OCI-M2 (cell line): ENCODE measurements around the gene IL17RB.

Source experiments
- DNase-seq: peaks from one replicate; lab custom pipeline; 2025; ENCODE audit not compliant: unreplicated experiment; lab: John Stamatoyannopoulos, UW

The IL17RB gene

GRCh38 chr3:53830944-53831343 lies 15.4 kb upstream of the IL17RB start:
- no peak for DNase-seq

DNA sequence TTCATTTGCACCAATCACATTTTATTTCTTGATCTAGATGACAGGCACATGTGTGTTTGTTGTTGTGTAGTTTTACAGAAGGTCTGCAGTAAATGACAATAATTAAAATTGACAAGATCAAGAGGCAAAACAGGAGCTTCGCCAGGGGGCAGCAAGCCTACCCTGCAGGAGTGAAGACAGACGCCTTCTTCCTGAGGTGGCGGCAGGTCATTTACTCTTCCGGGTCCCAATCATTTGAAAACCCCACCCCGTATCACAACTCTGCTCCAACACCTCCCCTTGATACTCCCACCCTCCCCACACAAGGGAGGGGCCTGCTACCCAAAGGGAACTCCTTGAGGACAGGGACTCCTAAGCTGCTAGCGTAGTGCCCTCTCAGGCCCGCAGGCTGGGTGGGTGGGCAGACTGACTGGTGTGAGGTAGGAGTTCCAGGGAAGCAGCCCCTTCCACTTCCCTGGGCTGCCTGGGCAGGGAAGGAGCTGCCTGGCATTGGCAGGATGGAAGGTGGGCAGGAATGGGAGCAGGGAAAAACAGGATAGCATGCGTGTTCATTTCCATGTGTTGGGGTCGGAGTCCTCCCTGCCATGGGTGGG lies 13.2 kb upstream of the IL17RB start:
- DNase-seq: no peak

DNA sequence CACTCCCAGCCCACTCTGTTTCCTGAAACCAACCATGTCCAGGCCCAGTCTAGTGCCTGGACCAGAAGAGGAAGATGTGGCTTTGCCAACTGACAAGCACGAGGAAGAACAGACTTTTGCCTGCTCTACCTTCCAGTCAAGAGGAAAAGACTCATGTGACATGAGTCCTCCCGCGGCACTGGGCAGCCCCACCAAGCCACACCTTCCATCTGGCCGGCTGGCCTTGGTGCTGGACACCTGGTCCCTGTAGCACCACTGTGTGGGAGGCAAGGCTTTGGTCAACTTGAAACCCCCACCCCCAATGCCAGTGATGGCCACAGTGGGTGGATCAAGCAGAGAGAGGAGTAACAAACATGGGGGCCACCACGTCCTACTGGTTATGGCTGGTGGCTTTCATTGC lies 12.7 kb upstream of the IL17RB start:
- no peak for DNase-seq

GRCh38 chr3:53834429-53835095 lies 11.8 kb upstream of the IL17RB start:
- DNase-seq: no peak

DNA sequence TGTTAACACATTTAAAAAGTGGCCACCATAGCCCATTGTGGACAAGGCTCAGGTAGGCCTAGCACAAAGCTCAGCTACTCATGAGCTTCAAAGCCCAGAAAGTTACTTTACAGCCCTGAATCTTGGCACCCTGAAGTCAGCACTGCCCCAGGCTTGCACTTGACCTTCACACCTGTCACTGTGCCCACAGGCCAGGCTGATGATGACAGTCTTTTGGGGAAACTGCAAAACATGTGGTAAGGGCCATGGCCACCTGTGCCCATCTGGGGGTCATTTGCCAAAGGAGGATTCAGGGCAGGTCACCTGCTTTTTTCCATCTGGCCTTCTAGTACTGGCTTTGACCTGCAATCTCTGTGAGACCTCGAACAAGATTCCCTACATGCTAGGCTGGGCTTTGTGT lies 11.1 kb upstream of the IL17RB start:
- no peak for DNase-seq

GRCh38 chr3:53836084-53836872 lies 10.1 kb upstream of the IL17RB start:
- no peak for DNase-seq

DNA sequence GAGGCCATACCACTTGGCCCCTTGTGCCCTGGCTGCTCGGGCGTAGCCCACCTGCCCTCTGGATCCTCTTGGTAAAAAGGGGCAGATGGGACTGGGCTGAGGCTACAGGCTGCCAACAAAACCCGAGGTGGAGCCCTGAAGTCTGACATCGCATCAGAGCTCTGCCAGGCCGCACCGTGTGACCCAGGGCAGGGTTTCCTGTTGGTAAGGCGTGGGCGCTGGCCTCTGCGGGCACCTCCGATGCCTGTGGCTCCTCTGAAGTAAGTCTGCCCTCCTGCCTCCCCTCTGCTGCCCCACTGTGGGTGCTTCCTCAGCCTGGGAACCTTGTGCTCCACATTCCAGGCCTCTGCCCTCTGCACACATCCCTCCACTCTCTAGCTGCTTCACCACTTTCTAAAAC lies 9.0 kb upstream of the IL17RB start:
- DNase-seq: no peak

DNA sequence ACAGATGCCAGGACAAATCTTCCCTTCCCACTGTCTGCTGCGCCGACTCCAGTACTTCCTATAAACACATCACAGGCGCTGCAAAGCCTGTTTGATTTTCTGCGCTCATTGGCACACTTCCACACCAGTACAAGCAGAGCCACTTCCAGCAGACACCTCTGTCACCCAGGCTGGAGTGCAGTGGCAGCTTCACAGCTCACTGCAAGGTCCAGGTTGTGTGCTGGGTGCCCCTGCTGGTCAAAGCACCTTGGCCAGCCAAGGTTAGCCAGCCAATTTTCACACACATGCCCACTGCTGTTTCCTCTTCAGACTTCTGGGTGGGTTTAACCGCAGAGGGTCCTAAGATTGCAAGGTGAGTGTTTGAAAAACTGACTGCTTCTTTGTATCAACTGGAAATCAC lies 5.1 kb upstream of the IL17RB start:
- no peak for DNase-seq

DNA sequence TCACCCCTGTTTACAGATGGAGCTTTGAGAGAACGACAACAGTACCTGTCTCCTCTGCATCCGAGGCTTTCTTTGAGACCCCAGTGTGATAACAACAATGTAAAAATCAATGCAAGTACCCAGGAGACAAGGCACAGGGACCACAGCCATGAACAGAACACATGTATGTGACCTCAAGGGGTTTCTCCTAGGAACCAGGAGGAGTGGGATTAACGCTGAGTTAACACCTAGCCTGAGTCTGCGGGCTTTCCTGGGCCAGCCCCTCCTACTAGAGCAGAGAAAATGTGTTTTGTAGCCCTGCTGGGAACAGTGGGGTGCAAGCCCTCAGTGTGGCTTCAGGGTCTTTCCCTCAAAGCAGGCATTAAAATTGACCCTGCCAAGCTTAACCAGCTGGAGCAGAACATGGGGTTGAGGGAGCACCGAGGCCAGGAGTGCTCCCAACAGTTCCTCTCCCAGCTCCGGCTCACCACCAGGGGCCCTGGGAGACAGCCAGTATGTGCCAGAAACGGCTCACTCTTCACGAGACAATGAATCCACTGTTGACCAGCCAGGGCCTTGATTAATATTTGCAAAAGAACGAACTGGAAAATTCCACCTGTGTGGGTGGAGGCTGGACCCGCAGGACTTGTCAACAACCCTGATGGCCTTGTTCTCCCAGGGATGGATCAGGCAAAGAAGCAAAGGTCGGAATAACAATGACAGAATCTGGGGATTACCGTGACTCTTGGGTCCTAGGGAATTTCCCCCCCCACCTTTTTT lies 3.8 kb upstream of the IL17RB start:
- DNase-seq: no peak

DNA sequence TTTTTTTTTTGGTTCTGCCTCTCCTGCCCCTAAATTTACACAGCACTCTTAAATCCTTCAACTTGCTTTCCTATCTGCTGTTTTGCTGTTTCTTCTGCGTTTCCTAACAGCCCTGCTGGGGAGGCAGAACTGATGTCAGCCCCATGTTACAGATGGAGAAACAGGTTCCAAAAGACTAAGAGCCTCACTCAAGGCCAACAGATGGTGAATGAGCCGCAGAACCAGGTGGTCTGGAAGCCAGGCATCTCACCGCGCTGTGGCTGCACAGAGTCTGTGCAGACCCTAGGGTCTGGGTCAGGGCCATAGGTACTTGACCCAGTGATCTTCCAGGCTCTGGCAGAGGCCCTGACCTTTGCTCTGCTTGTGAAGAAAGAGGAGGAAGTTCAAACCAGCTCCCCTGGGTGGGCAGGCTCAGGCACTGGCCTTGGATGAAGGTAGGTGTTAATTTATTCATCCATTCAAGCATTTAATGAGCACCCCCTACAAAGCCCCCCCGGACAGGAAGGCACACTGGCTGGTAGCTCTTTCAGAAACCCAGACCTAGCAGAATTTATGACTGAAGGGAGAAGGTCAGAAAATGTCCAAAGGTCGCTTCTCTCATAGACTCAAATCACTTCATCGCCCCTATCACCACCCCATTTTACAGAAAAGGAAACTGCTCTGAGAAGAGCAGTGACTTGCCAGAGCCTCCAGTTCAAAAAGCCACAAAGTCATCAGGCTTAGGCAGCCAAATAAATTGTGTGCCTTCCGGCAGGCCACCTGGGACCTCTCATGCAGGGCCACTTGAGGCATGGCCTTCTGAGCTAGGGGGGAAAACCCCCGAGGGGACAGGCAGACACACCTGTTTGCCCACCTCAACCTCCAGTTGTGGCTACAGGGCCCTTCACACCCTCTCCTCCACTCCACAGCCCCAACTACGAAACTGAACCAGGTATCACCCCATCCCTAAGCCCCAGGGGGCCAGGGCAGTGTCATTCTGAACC lies 2.9 kb upstream of the IL17RB start:
- no peak for DNase-seq

DNA sequence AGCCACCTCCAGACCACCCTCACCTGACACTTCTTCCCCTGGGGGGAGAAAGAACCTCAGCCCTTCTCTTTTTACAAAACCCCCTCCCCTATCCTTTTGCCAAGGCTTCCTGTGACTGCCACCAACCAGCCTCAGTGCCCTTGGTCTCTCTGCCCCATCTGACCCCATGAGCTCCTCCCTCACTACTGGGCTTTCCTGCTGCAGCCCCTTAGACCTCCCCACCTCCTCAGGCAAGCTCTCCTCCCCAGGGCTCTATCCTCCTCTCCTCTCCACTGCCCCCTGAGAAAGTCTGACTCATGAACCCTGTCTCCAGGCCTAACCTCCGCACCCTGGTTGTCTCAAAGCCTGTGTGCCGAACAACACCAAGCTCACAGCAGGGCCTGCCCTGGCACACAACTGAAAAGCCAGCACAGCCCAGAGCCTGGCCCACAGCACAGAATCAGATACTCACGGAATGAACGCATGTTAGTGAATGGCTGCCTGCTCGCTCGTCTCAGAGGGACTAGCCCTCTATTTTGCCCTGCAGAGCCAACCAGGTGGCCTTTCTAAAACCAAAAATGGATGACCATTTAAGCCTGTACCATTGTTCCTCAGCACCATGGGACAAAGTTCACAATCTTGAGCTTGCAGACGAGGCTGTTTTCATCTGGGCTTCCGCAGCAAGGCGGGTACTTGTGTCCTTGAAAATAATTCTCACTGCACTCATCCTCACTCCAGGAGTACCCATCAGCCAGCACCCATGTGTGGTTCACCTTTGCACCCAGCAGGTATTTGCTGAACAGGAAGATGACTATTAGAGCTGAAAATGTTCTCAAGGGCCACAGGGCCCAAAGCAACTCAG lies 1.9 kb upstream of the IL17RB start:
- DNase-seq: no peak

- DNase-seq: no peak
These were observed 1.1 kb upstream of the IL17RB start for GRCh38 chr3:53845103-53845880.

DNA sequence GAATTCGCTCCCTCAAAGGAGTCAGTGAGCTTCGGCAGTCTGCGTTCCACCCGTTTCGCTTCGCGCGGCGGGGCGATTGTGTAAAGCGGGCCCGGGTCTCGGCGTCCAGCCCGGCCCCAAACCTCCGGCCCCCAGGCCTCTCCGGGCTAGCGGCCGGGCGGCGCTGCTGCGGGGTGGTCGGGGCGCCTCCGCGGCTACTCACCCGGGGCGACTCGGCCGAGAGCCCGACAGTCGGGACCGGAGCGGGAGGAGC lies 561 bp upstream of the IL17RB start:
- DNase-seq: no peak

- DNase-seq: no peak
These were observed 435 bp downstream of the IL17RB start for GRCh38 chr3:53846851-53847155.

DNA sequence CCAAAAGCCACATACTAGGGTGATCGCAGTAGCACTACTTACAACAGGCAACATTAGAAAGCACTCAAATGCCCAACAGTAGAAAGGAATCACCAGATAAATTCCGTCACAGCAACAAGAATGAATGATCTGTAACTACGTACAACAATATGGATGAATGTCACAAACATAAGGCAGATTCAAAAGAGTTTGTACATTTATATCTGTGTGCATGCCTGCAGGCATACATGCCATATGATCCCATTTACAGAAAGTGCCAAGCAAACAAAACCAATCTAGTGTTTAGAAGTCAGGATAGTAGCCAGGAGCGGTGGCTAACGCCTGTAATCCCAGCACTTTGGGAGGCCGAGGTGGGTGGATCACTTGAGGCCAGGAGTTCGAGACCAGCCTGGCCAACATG lies 3.5 kb downstream of the IL17RB start:
- DNase-seq: no peak

GRCh38 chr3:53850895-53851294 lies 4.5 kb downstream of the IL17RB start:
- DNase-seq: no peak

DNA sequence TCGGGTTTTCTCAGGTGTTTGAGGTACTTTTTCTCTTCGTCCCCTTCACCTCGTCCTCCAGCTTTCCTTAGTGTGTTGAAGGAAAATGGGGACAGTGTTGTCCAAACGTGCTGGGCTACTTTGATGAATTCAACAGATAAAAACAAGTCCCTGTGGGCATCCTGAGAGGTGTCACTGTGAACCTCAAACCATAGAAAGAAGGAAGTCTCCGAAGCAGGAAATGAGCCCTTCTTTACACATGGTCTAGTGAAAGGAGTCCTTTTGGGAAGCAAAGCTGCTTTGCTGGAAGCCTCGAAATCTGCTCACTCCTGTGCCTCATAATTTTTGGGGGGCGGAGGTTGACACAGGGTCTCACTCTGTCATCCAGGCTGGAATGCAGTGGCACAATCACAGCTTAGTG lies 10.6 kb downstream of the IL17RB start:
- no peak for DNase-seq

- no peak for DNase-seq
These were observed 11.9 kb downstream of the IL17RB start for GRCh38 chr3:53858096-53858741.

- no peak for DNase-seq
These were observed 12.8 kb downstream of the IL17RB start for GRCh38 chr3:53859178-53859577.
